ENCODE data around the gene CRTAC1. TPM values are rescaled to one million over a fixed set of nuclear protein-coding genes. Genes with fewer than 3 reads are reported as not detected.
"Not testable (repeated sequence)": the region's sequence is repeated elsewhere in the genome, so short reads cannot be mapped to it uniquely, and the experiment has no call there.

CRTAC1 gene
- total RNA-seq, 1 experiment from 2014 or later = 1.2 TPM

GRCh38 chr10:97844678-97845077 is 185.7 kb downstream of the CRTAC1 start (continued):
- TF ChIP-seq, protein P1, sequence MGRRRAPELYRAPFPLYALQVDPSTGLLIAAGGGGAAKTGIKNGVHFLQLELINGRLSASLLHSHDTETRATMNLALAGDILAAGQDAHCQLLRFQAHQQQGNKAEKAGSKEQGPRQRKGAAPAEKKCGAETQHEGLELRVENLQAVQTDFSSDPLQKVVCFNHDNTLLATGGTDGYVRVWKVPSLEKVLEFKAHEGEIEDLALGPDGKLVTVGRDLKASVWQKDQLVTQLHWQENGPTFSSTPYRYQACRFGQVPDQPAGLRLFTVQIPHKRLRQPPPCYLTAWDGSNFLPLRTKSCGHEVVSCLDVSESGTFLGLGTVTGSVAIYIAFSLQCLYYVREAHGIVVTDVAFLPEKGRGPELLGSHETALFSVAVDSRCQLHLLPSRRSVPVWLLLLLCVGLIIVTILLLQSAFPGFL (CRISPR knock-in tag; IDR thresholded peaks at IDR 0.05; ENCODE audit: borderline replicate concordance) = no peak
- no peak for TF ChIP-seq ZNF317 (CRISPR knock-in tag; IDR thresholded peaks at IDR 0.05; ENCODE audit: borderline replicate concordance, low read depth)

DNA sequence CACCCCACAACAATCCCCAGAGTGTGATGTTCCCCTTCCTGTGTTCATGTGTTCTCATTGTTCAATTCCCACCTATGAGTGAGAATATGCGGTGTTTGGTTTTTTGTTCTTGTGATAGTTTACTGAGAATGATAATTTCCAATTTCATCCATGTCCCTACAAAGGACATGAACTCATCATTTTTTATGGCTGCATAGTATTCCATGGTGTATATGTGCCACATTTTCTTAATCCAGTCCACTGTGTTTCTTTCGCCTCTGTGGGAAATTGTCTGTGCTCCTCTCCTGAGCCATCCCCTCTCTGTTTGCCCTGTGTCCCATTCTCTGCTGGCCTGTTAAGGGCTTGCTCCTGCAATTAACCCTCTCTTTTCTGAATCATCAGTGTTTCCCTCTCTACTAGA is 186.4 kb downstream of the CRTAC1 start:
- H3K27ac Mint-ChIP-seq, POLR2A ChIA-PET: not testable (repeated sequence)
- peaks cover 16% of the 10 kb centered on the region for H3K9me3 Mint-ChIP-seq

DNA sequence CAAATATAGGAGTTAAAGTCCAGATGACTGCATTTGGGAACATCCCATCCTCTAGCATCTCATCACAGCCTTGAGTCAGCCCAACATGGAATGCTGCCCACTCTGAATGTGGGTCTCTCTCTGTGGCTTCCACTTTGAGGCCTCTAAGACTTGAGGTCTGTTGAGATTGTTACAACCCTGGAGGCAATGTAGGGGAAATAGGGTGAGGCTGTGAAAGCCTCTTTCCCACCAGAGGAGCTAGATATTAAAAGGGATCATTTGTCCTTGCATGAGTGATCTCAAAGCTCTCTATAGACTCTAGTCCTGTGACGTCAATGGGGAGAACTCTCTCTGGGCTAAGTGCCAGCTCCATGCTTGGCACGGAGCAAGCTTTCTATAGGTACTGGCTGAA is 187.1 kb downstream of the CRTAC1 start:
- ChIA-PET POLR2A (no interaction called here), CTCF (interaction anchor here (1.0 kb wide), 1 partner anchor 52 kb away, joined by 4 read pairs; no protein-coding TSS in a partner anchor)
- Mint-ChIP-seq H3K36me3 (no peaks in the 10 kb centered on the region; the same call in none of the 2 replicates), H3K27ac (no peak overlapping the region), H3K4me3 (no peak overlapping the region), H3K9me3 (peaks cover 16% of the 10 kb centered on the region), H3K4me1 (no peaks in the 10 kb centered on the region), H3K27me3 (ENCODE audit: low read depth) (peaks cover 6% of the 10 kb centered on the region)
- ATAC-seq (no peak), DNase-seq (ENCODE audit: low spot score) (no peak)
- TF ChIP-seq, protein P2, sequence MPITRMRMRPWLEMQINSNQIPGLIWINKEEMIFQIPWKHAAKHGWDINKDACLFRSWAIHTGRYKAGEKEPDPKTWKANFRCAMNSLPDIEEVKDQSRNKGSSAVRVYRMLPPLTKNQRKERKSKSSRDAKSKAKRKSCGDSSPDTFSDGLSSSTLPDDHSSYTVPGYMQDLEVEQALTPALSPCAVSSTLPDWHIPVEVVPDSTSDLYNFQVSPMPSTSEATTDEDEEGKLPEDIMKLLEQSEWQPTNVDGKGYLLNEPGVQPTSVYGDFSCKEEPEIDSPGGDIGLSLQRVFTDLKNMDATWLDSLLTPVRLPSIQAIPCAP (CRISPR knock-in tag; IDR thresholded peaks at IDR 0.05) = no peak
- TF ChIP-seq ZNF512 (CRISPR knock-in tag; IDR thresholded peaks at IDR 0.05; ENCODE audit: borderline replicate concordance) (no peak), CREB1 (CRISPR knock-in tag; IDR thresholded peaks at IDR 0.05) (no peak)
- TF ChIP-seq, protein P3, sequence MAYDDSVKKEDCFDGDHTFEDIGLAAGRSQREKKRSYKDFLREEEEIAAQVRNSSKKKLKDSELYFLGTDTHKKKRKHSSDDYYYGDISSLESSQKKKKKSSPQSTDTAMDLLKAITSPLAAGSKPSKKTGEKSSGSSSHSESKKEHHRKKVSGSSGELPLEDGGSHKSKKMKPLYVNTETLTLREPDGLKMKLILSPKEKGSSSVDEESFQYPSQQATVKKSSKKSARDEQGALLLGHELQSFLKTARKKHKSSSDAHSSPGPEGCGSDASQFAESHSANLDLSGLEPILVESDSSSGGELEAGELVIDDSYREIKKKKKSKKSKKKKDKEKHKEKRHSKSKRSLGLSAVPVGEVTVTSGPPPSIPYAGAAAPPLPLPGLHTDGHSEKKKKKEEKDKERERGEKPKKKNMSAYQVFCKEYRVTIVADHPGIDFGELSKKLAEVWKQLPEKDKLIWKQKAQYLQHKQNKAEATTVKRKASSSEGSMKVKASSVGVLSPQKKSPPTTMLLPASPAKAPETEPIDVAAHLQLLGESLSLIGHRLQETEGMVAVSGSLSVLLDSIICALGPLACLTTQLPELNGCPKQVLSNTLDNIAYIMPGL (CRISPR knock-in tag; IDR thresholded peaks at IDR 0.05) = no peak

More for the DNA sequence above, 186.4 kb downstream of the CRTAC1 start:
- not testable (repeated sequence) for DNase-seq (ENCODE audit: low spot score); H3K4me1 Mint-ChIP-seq; H3K36me3 Mint-ChIP-seq; H3K4me3 Mint-ChIP-seq; ATAC-seq
- CTCF ChIA-PET = interaction anchor here (1.0 kb wide), 1 partner anchor 52 kb away, joined by 4 read pairs; no protein-coding TSS in a partner anchor
- H3K27me3 Mint-ChIP-seq (ENCODE audit: low read depth) = peaks cover 11% of the 10 kb centered on the region

- H3K4me1 Mint-ChIP-seq = no peaks in the 10 kb centered on the region
- H3K9me3 Mint-ChIP-seq = peaks cover 16% of the 10 kb centered on the region
- ChIA-PET CTCF (interaction anchor here (1.0 kb wide), 1 partner anchor 51 kb away, joined by 4 read pairs; no protein-coding TSS in a partner anchor), POLR2A (no interaction called here)
- H3K27me3 Mint-ChIP-seq (ENCODE audit: low read depth) = peaks cover 6% of the 10 kb centered on the region
- H3K36me3 Mint-ChIP-seq = no peaks in the 10 kb centered on the region; the same call in none of the 2 replicates
- DNase-seq (ENCODE audit: low spot score) = no peak
- ATAC-seq = no peak
- H3K4me3 Mint-ChIP-seq = no peak overlapping the region
- TF ChIP-seq, protein P4, sequence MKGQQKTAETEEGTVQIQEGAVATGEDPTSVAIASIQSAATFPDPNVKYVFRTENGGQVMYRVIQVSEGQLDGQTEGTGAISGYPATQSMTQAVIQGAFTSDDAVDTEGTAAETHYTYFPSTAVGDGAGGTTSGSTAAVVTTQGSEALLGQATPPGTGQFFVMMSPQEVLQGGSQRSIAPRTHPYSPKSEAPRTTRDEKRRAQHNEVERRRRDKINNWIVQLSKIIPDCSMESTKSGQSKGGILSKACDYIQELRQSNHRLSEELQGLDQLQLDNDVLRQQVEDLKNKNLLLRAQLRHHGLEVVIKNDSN (CRISPR knock-in tag; IDR thresholded peaks at IDR 0.05) = no peak
- TF ChIP-seq ZNF219 (CRISPR knock-in tag; IDR thresholded peaks at IDR 0.05; ENCODE audit: borderline replicate concordance) = no peak
- TF ChIP-seq, protein P5, sequence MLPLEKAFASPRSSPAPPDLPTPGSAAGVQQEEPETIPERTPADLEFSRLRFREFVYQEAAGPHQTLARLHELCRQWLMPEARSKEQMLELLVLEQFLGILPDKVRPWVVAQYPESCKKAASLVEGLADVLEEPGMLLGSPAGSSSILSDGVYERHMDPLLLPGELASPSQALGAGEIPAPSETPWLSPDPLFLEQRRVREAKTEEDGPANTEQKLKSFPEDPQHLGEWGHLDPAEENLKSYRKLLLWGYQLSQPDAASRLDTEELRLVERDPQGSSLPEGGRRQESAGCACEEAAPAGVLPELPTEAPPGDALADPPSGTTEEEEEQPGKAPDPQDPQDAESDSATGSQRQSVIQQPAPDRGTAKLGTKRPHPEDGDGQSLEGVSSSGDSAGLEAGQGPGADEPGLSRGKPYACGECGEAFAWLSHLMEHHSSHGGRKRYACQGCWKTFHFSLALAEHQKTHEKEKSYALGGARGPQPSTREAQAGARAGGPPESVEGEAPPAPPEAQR (CRISPR knock-in tag; IDR thresholded peaks at IDR 0.05) = no peak
- TF ChIP-seq HMGA2 (CRISPR knock-in tag; IDR thresholded peaks at IDR 0.05) = no peak
- TF ChIP-seq, protein P6, sequence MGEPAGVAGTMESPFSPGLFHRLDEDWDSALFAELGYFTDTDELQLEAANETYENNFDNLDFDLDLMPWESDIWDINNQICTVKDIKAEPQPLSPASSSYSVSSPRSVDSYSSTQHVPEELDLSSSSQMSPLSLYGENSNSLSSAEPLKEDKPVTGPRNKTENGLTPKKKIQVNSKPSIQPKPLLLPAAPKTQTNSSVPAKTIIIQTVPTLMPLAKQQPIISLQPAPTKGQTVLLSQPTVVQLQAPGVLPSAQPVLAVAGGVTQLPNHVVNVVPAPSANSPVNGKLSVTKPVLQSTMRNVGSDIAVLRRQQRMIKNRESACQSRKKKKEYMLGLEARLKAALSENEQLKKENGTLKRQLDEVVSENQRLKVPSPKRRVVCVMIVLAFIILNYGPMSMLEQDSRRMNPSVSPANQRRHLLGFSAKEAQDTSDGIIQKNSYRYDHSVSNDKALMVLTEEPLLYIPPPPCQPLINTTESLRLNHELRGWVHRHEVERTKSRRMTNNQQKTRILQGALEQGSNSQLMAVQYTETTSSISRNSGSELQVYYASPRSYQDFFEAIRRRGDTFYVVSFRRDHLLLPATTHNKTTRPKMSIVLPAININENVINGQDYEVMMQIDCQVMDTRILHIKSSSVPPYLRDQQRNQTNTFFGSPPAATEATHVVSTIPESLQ (CRISPR knock-in tag; IDR thresholded peaks at IDR 0.05) = no peak
- TF ChIP-seq ZNF416 (CRISPR knock-in tag; IDR thresholded peaks at IDR 0.05) = no peak
- TF ChIP-seq CREM (CRISPR knock-in tag; IDR thresholded peaks at IDR 0.05) = no peak
- TF ChIP-seq, protein P7, sequence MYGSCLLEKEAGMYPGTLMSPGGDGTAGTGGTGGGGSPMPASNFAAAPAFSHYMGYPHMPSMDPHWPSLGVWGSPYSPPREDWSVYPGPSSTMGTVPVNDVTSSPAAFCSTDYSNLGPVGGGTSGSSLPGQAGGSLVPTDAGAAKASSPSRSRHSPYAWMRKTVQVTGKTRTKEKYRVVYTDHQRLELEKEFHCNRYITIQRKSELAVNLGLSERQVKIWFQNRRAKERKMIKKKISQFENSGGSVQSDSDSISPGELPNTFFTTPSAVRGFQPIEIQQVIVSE (CRISPR knock-in tag; IDR thresholded peaks at IDR 0.05; ENCODE audit: borderline replicate concordance) = no peak
- no peak for TF ChIP-seq NR2C2 (CRISPR knock-in tag; IDR thresholded peaks at IDR 0.05)
- no peak for TF ChIP-seq ZNF671 (CRISPR knock-in tag; IDR thresholded peaks at IDR 0.05)
- no peak overlapping the region for H3K27ac Mint-ChIP-seq
These were observed 187.7 kb downstream of the CRTAC1 start for GRCh38 chr10:97842656-97843280.

GRCh38 chr10:97842114-97842513 is 188.3 kb downstream of the CRTAC1 start:
- DNase-seq (ENCODE audit: low spot score); CTCF ChIA-PET; H3K36me3 Mint-ChIP-seq; ATAC-seq; H3K27ac Mint-ChIP-seq; H3K4me1 Mint-ChIP-seq; H3K4me3 Mint-ChIP-seq; POLR2A ChIA-PET; H3K27me3 Mint-ChIP-seq (ENCODE audit: low read depth): not testable (repeated sequence)
- H3K9me3 Mint-ChIP-seq = peaks cover 16% of the 10 kb centered on the region

Data from WTC11 (cell line).